ENCODE results near the gene ARL16.

Gene ARL16

DNA sequence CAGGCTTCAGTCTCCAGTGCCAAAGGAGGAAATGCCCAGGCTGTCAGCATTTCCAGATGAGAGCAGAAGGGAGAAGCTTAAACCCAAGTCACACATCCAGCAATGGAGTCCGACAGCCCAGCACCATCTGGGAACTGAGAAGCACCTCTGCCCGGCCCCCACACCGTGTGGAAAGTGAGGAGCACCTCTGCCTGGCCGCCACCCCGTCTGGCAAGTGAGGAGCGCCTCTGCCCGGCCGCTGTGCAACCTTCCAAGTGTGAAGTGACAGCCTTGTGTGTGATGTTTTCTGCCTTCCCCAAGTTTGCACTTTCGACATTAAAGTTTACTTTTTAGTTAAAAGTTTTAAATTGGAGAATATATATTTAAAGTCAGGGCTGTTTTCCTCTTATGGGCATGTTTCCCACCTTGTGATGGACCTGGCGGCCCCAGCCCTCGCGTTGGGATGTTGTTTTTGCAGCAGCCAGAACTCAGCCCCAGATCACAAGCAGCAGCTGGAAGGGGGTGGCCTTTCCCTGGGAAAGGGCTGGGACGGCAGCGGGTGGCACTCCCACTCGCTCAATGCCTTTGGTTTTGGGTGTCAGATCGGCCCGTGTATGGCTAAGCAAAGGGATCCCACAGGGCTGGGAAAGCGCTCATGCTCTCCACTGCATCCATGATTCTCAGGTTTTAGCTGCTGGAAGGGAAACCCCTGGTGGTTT is 9.9 kb downstream of the ARL16 start:
- DNase-seq (ENCODE audit: low read depth in 2 of 3, low spot score in 1 of 3): no peak

DNA sequence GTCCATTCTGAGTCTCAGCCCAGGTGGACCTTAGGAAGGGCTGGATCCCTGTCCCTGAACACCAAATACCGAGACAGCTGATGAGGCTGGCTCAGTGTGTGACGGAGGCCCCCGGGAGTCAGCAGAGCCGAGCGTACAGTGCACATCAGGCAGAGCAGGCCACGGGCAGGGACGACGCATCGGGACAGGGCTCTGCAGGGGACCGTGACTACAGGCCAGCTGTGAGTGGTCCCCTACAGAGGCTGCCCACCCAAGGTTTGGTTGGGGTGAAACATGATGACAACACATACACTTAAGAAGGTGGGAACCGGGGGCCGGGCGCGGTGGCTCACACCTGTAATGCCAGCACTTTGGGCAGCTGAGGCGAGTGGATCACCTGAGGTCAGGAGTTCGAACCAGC is 10.6 kb downstream of the ARL16 start:
- DNase-seq (ENCODE audit: low read depth in 2 of 3, low spot score in 1 of 3): no peak

DNA sequence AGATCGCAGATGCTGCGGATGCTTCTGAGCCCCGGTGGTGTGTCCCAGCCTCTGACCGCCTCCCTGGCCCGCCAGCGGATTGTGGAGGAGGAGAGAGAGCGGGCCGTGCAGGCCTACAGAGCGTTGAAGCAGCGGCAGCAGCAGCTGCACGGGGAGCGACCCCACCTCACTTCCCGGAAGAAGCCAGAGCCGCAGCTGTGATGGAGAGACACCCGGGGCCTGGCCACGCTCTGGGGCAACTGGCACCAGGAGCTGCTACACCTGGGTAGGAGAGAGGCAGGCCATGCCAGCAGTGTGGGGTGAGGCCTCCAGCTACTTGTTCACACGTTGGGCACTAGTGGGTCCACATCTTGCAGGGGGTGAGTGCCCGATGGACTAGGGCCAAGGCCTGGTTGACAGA is 11.1 kb downstream of the ARL16 start:
- DNase-seq (ENCODE audit: low read depth in 2 of 3, low spot score in 1 of 3): no peak

DNA sequence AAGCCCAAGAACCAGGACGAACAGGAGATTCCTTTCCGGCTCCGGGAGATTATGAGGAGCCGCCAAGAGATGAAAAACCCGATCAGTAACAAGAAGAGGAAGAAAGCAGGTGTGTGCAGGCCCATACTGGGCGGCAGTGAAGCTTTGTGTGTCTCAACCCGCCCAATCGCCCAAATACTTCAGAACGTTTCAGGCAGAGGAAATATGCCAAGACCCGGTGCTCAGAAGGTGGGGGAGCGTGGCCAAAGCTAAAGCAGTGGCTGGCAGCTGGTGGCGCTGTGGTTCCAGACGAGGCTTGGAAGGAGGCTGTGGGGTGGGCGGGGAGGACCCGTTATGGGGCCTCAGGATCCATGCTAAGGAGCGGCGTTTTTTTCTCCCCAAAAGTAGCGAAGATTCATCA is 15.8 kb downstream of the ARL16 start:
- DNase-seq (ENCODE audit: low read depth in 2 of 3, low spot score in 1 of 3): no peak

DNA sequence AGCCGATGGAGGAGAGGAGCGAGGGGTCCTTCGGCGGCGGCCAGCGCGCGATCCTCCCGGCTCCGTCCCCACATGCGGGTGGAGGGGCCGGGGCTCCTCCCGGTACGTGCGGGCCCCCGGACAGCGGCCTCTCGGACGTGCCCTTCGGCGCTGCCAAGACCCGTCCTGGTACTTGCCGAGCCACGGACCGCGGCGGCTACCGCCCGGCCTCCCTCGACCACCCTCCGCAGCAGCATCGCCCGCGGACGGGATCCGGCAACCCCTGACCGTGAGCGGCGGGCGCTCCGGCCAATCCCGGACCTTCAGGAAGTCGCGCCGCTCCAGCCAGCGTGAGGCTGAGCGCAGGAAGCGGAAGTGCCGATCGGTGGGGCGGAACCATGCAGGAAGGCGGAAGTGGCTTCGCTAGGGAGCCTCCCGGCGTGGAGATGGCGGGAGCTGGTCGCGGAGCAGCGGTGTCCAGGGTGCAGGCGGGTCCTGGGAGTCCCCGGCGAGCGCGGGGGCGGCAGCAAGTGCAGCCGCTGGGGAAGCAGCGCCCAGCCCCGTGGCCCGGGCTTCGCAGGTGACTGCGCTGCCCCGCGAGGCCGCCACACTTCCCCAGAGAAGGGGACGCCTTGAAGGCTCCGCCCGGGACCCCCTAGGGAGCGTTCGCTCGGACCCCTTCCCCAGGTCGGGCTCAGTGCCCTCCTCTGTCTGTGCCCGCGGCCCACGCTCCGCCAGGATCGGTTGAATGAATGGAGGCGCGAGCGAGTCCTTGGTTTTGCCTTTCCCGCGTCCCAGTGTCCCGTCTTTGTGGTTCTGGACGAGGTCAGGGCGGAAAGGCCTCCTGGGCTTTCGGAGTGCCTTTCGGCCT is 17.0 kb downstream of the ARL16 start, which contains the start of the genes CCDC137 and OXLD1:
CCDC137 (plus strand) TSS at position 396 of the 850 bp plus-strand sequence; CDS start at position 426, 30 bp downstream.
OXLD1 (minus strand) TSS at position 264 of the 850 bp plus-strand sequence; CDS start at position 236, 28 bp downstream.
- DNase-seq (ENCODE audit: low read depth in 2 of 3, low spot score in 1 of 3): peak; percentile 89 to 92 (median 90)

DNA sequence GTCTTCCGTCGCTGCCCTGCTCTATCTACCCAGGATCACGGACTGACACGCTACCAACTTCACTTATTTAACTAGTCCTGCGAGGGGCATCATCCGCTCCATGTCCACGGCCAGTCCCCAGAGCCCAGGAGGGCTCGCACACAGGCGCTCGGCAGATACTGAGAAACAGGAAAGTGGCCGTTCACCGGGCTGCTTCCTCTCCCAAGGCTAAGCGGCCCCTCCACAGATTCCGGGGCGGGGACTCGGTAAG is 17.6 kb downstream of the ARL16 start:
- no peak for DNase-seq (ENCODE audit: low read depth in 2 of 3, low spot score in 1 of 3)

DNA sequence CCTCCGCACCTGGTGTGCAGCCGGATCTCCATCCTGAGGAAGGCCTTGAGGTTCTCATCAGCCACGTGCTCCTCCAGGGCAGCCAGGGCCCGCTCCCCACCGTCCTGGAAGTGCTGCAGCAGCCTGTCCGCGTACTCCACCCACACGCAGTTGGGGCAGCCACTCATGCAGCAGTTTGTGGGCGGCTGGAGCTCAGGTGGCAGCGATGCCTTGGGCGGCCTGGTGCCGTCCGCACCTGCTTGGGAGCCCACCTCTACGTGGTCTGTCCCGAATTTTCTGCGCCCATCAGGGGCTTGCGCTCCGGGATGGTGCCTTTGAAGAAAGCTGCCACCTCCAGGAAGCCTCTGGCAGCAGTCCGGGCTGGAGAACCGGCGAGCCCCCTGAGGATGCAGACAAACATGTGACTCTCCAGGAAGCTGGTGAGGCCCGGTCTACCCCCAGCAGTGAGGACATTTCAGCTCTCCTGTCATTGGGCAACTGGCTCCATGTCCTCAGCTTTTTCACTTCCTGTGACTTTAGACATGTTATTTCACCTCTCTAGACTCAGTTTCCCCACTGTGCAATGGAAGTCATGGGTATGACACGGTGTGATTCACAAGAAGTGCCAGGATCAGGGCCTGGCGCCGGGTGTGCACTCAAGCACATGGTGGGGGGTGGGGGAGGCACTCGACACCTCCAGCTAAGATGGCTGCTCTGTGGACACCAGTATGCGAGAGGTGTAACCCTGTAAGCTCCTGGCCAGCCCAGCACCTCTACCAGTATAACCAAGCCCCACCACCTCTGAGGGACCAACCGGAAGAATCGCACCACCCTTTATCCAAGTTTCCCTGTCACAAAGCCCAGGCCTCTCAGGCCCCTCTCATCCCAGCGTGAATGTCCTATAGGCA is 18.1 kb downstream of the ARL16 start:
- peak; percentile 55 to 60 (median 60) for DNase-seq (ENCODE audit: low read depth in 2 of 3, low spot score in 1 of 3)

DNA sequence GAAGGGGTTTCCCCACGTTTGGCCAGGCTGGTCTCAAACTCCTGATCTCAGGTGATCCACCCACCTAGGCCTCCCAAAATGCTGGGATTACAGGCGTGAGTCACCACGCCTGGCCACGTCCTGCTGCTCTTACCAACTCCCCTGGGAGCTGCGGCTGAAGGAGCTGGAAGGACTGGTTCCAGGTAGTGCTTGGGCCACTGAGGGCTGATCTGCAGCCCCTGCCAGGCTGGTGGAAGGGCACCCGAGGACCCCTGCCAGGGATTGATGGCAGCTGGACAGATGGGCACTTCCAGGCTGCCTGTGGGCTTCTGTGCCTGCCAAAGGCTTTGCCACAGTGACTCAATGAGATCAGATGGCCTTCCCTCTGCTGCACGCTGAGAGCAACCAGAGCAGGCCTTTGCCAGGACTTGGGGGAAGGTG is 19.5 kb downstream of the ARL16 start:
- DNase-seq (ENCODE audit: low read depth in 2 of 3, low spot score in 1 of 3): no peak

DNA sequence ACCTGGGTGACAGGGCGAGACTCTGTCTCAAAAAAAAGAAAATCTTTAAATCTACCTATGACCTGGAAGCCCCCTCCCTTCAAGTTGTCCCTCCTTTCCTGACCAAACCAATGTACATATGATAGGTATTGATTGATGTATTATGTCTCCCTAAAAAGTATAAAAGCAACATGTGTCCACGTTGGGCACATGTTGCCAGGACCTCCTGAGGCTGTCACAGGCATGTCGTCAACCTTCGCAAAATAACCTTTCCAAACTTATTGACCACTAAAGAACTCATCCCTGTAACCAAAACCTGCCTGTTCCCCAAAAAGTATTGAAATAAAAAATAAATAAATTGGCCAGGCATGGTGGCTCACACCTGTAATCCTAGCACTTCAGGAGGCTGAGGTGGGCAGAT is 21.6 kb downstream of the ARL16 start:
- DNase-seq (ENCODE audit: low read depth in 2 of 3, low spot score in 1 of 3): no peak

DNA sequence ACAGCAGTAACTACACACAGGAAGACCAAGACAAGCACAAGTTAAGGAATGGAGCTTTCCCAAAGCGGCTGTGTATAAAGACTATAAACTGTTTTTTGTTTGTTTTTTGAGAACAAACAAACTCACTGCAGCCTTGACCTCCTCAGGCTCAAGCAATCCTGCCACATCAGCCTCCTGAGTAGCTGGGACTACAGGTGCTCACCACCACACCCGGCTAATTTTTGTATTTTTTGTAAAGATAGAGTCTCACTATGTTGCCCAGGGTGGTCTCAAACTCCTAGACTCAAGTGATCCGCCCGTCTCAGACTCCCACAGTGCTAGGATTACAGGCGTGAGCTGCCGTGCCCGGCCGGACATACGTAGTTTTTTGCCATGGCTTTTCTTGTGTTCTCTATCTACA is 23.2 kb downstream of the ARL16 start:
- DNase-seq (ENCODE audit: low read depth in 2 of 3, low spot score in 1 of 3): no peak

DNA sequence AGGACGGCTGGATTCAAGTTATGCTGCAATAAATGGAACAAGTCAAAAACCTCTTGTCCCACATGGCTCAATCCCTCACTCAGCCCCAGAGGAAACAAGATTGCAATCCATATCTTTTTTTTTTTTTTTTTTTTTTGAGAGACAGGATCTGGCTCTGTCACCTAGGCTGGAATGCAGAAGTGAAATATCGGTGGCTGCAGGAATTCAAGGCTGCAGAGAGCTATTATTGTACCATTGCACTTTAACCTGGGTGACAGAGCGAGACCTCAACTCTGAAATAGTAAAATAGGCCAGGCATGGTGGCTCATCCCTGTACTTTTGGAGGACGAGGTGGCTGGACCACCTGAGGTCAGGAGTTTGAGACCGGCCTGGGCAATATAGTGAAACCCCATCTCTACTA is 24.6 kb downstream of the ARL16 start:
- no peak for DNase-seq (ENCODE audit: low read depth in 2 of 3, low spot score in 1 of 3)

DNA sequence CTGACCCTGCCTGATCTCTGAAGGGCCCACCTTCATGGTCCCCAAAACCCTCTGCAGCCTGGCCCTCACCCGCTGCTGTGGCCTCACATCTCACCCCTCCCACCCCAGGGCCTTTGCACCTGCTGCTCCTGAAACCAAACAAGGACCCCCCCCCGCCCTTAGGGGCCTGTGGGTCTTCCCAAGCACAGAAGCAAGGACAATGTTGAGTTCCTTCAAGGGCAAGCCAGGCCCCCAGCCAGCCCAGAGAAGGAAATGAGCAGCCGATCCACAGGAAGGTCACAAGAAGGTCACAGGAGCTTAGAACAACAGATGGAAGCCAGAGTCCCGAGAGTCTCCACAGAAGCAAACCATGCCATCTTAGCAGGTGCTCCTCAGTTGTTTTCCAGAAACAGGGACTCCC is 26.8 kb downstream of the ARL16 start:
- no peak for DNase-seq (ENCODE audit: low read depth in 2 of 3, low spot score in 1 of 3)

DNA sequence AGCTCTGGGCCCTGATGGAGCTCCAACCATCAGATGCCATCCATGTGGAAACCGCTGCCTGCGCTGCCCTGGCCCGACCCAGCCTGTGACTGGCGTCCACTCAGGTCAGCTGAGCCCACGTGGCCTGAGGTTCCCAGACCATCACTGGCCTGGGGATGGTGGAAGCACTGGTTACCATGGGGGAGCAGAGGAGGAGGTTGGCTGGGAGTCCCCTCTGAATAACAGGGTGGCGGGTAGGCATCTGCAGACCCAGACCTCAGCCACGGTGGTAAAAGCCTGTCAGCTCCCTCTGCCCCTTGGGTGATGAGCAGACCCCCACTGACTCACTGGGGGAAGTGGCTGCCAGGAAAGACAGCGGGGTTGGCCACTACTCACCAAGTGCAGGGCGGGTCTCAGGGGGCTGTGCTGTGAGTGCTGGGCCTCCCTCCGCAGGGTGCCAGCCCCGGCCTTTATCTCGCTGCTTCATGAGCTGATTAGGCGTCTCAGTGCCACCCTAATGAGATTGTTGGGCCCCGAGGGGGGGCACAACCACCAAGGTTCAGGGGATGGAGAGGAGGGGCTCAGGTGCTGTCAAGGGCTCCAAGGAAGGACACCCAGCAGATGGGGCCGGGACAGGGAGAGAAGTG is 27.4 kb downstream of the ARL16 start, which contains the start of gene PDE6G:
PDE6G (minus strand) TSS at position 425 of the 626 bp plus-strand sequence. CDS start 3,237 bp downstream, outside the sequence.
- no peak for DNase-seq (ENCODE audit: low read depth in 2 of 3, low spot score in 1 of 3)

DNA sequence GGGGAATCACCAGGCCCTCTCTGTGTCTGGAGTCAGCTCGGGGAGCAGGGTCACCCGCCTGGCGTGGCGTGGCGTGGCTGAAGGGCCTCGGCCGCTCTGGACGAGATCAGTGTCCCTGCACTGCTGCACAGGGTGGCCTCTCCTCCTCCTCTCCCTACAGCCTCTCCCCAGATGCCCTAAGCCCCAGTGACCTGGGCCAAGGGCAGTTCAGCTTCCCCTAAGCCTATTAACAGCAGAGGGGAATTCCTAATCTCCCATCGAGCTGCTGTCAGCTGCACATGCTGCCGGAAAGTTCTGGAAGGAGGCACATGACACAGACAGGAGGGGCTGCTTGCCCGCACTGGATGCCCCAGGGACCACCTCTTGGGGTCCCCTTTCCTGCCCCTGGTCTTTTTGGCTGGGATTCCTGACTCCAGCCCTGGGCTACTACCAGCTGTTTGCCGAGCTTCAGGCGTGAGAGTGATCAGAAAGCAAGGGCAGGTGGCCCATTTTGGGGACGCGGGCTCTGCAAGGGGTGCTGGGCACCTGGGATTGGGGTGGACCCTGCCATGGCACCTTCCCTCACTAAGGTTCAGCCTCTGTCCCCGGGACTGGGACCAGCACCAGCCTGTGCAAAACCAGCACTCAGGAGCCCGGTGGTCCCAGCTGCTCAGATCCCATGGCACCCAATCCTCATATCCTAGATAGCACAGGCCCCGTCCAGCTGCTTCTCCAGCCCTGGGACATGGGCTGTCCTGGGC is 28.0 kb downstream of the ARL16 start:
- DNase-seq (ENCODE audit: low read depth in 2 of 3, low spot score in 1 of 3): no peak

DNA sequence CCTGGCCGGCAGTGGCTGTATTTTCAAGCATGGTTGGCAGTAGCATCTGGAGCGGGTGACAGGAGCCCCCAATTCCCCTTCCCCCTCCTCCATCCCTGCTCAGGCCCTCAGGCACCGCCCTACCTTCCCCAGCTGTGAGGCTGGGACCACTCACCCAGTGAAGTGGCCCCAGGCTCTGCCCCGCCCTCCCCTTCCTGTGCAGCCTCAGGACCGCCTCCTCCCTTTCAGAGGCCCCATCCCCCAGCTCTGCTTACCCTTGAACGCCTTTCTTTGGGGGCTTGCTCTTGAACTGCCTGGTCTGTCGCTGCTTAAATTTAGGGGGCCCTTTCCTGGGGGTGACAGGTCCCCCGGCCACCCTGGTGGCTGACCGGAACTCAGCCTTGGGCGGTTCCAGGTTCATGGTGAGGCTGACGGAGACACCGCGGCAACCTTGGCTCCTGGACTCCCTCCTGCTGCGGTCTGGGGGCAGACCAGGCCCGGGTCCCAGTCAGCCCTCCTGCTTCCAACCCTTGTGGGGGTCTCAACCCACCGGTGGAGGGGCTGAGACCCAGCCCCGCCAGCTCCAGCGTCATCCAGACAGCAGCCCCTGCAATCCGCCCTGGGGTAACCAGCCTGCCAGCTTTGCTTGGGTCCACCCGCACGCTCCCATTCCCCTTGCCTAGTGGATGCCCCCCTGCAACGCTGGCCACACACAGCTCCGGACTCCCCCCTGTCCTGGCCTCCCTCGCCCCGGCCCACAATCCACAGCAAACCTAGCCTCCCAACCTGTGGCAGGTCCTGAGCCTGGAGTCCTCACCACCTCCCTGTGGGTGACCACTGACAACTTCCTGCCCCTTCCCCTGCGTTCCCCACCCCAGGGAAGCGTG is 30.5 kb downstream of the ARL16 start:
- DNase-seq (ENCODE audit: low read depth in 2 of 3, low spot score in 1 of 3): no peak

DNA sequence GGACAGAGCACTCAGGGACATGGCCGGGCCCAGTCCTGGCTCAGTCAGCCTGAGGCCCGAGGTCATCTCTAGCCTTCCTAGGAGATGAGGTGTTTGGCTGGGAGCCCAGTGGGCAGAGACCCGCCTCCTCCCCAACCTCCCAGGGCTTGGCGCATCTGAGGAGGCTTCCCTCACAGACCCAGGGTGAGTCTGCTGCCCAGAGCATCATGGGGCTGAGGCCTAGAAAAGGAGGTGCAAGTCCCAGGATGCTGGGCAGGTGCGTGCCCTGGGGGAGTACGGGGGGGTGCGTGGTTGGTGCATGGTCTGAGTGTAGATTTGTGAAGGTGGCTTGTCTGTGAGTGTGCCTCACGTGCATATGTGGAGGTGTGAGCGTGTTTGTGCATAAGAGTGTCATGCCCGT is 31.9 kb downstream of the ARL16 start:
- DNase-seq (ENCODE audit: low read depth in 2 of 3, low spot score in 1 of 3): no peak

DNA sequence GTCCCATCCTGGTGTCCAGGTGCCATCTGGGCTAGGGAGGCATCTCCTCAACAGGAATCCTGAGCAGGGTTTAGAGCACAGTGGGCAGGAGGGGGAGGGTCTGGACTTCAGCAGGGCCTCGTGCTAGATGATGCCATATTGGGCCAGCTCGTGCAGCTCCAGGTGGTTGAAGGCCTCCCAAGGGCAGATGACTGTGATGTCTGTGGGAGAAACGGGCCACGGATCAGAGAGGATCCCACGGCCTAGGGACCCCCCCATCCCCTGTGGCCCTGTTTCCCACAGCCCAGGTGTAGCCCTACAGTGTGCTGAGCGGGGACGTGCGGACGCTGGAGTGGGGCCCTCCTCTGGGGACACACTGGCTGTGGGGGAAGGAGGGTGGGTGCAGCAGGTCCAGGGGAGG is 32.6 kb downstream of the ARL16 start:
- no peak for DNase-seq (ENCODE audit: low read depth in 2 of 3, low spot score in 1 of 3)

DNA sequence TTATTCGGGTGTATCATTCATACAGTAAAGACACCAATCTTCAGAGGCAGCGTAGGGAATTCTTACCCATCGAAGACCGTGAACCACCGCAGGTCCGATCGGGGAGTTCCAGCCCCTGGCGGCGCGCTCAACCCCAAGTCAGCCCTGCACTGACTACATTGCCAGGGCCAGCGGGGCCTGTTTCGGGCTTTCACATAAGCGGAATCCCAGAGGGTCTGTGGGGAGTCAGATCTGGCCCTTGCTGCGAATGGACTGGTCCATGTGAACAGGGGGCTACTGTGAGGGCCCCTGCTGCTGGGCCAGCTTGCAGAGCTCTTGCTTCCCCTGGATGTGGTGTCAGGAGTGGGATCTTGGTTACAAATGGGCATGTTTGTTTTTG is 34.9 kb downstream of the ARL16 start:
- no peak for DNase-seq (ENCODE audit: low read depth in 2 of 3, low spot score in 1 of 3)

DNA sequence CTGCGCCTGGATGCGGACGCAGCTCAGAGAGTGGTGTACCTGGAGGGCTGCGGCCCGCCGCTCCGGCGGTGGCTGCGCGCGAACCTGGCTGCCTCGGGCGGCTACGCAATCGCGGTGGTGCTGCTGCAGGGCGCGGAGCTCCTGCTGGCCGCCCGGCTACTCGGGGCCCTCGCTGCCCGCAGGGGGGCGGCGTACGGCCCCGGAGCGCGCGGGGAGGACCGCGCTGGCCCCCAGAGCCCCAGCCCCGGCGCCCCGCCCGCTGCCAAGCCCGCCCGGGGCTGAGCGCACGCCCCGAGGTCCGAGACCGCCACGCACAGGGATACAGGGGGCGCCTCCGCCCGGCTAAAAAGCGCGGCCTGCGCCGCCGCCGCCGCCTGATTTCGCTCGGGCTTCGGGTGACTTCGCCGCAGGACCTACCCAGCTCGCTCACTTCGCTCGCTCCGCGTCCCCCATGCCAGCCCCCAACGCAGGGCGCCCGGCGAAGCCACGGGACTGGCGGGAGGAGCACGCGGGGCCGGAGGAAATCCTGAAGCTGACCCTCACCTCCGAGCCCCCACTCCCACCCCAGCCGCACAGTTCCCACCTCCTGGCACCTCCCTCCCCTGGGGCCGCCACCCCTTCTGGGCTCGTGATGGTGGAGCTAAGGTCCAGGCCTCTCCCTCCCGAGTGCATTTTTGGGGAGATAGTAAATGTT is 35.4 kb downstream of the ARL16 start:
- no peak for DNase-seq (ENCODE audit: low read depth in 2 of 3, low spot score in 1 of 3)

All from stimulated activated CD4-positive, alpha-beta T cell treated with anti-CD3 and anti-CD28 coated beads, Interleukin-12 subunit alpha, Interleukin-12 subunit beta, amount 100 ng/mL, for 48 hours (primary cell).